Measurements from ENCODE around the gene GRIN2C.

DNA sequence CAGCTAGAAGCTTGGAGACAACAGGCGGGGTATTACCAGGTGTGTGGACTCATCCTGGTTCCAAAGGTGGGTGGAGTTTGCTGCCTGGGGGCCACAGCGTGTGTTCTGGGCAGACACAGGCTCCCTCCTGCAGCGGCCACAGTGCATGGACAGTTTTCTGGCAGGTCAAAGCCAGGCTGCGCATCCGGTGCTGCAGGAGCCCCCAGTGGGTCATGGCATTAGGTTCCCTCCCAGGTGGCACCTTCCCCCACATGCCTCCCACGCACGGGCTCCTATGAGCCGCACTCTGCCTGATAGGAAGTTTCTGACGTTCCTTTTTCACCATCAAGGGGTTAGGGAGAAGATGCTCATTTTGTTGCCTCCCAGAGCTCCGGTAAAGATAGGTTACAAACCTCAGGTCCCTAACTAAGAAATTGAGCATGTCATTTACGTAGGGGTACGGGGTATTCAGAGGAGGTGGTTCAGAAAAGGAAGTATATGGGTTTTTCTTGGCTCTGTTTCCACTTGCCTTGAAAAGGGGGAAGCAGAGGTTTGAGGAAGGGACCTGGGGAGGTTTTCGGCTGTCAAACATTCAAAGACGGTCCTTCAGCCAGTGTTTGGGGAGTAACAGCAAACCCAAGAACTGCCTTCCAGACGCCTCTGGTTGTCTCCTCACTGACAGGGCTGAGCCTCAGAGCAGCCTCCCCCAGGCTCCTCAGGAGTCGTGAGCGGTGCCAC is 50.8 kb downstream of the GRIN2C start:
- TF ChIP-seq, protein P1, sequence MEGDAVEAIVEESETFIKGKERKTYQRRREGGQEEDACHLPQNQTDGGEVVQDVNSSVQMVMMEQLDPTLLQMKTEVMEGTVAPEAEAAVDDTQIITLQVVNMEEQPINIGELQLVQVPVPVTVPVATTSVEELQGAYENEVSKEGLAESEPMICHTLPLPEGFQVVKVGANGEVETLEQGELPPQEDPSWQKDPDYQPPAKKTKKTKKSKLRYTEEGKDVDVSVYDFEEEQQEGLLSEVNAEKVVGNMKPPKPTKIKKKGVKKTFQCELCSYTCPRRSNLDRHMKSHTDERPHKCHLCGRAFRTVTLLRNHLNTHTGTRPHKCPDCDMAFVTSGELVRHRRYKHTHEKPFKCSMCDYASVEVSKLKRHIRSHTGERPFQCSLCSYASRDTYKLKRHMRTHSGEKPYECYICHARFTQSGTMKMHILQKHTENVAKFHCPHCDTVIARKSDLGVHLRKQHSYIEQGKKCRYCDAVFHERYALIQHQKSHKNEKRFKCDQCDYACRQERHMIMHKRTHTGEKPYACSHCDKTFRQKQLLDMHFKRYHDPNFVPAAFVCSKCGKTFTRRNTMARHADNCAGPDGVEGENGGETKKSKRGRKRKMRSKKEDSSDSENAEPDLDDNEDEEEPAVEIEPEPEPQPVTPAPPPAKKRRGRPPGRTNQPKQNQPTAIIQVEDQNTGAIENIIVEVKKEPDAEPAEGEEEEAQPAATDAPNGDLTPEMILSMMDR (IDR thresholded peaks at IDR 0.05), result no peak
- no peak for TF ChIP-seq POLR2A (IDR thresholded peaks at IDR 0.05)
- no peak for TF ChIP-seq POLR2AphosphoS5 (IDR thresholded peaks at IDR 0.05)
- no peak for TF ChIP-seq EP300 (IDR thresholded peaks at IDR 0.05)

Data from upper lobe of left lung (tissue), 4 donors.